Measurements from ENCODE around the gene LANCL2. TPM values are rescaled to one million over a fixed set of nuclear protein-coding genes. Genes with fewer than 3 reads are reported as not detected.

The LANCL2 gene
- total RNA-seq, 1 experiment from 2014 or later, result 10.0 TPM

DNA sequence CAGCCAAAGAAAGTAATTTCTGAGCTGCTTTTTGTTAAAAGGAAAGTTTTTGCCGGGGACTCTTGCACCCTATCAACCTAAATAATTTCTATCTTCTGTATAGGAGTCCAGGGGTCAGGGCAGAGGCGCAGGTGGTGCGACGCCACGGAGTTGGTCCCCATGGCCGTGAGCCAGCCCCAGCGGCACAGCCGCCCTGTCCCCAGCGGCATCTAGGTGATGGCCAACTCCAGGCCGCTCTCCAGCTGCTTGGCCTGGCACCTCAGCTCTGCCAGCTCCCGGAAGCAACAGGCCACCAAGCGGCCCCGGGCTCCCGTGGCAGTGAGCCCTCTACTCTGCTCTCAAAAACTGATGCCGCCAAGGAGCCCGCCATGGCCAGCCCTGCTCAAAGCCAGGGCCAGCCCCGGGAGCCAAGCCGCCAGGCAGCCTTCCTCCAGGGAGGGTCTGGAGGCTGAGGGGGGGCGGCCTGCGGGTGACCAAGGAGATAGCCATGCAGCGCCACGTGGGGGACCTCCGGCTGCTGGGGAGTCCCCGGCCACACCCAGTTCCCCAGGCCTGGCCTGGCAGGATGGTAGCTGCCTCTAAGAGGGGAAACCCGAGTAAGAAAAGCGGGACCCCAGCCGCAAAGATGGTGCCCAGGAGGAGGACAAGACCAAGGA lies 22.8 kb upstream of the LANCL2 start:
- no peaks in the 10 kb centered on the region for H3K9me2 ChIP-seq (ENCODE audit: insufficient read depth)
- no peaks in the 10 kb centered on the region for H3K36me3 ChIP-seq (ENCODE audit: control insufficient read depth in 1 of 2, insufficient read depth in 2 of 2, low read length in 2 of 2)
- H3K79me2 ChIP-seq (ENCODE audit: insufficient read depth, low read length), result no peaks in the 10 kb centered on the region
- POLR2A ChIA-PET, result no interaction called here
- TF ChIP-seq ELF1 (IDR thresholded peaks at IDR 0.05; ENCODE audit: borderline replicate concordance, low read depth), result no peak
- no peak for TF ChIP-seq SP1 (IDR thresholded peaks at IDR 0.05; ENCODE audit: low read depth)
- no peak for TF ChIP-seq ZNF274 (IDR thresholded peaks at IDR 0.05; ENCODE audit: low read depth, low read length)
- TF ChIP-seq RAD21 (IDR thresholded peaks at IDR 0.05; ENCODE audit: low read depth), result no peak
- TF ChIP-seq EZH2 (IDR thresholded peaks at IDR 0.05), result no peak
- TF ChIP-seq, protein P1, sequence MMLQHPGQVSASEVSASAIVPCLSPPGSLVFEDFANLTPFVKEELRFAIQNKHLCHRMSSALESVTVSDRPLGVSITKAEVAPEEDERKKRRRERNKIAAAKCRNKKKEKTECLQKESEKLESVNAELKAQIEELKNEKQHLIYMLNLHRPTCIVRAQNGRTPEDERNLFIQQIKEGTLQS (IDR thresholded peaks at IDR 0.05), result no peak
- no peak for TF ChIP-seq JUND (IDR thresholded peaks at IDR 0.05)
- no peak for TF ChIP-seq ZBTB33 (IDR thresholded peaks at IDR 0.05; ENCODE audit: extremely low read depth, insufficient replicate concordance, low read length)
- no peak for TF ChIP-seq POLR2A (IDR thresholded peaks at IDR 0.05; ENCODE audit: borderline replicate concordance, extremely low read depth, insufficient read depth, insufficient read length)
- no peak for TF ChIP-seq REST (IDR thresholded peaks at IDR 0.05; ENCODE audit: low read depth)
- no peaks in the 10 kb centered on the region for H3K4me1 ChIP-seq (ENCODE audit: control insufficient read depth in 1 of 2, insufficient read depth in 2 of 2, low read length in 2 of 2)
- no peak overlapping the region for H3K4me2 ChIP-seq (ENCODE audit: low read length)
- H3K27ac ChIP-seq (ENCODE audit: low read depth, low read length), result no peak overlapping the region
- CTCF ChIA-PET, result no interaction called here
- no peaks in the 10 kb centered on the region for H3K9me3 ChIP-seq (ENCODE audit: control insufficient read depth in 1 of 2, insufficient read depth in 1 of 2, low read depth in 1 of 2, low read length in 2 of 2)
- intact Hi-C loops (cut with micrococcal nuclease), result no loop called here
- 0 out of 2 replicates have a peak, but pooled peaks cover 3% of the 10 kb centered on the region for H3K27me3 ChIP-seq (ENCODE audit: insufficient read depth, low read length)
- BruUV-seq (replicated peaks), result no TSS peak
- no peak overlapping the region for H2AFZ ChIP-seq (ENCODE audit: low read depth, low read length, poor library complexity, severe bottlenecking)
- RAD21 ChIA-PET (ENCODE audit: low non-redundant PET in 1 of 2, low total read pairs in 2 of 2, uncharacterized antibody in 2 of 2, unreplicated experiment in 2 of 2), result no interaction called here
- H3K9ac ChIP-seq (ENCODE audit: low read length), result no peak overlapping the region
- H3K4me3 ChIP-seq (replicated peaks in 1 of 2; ENCODE audit: low read depth in 1 of 2, low read length in 2 of 2), result no peak overlapping the region
- DNase-seq (ENCODE audit: low read depth, low spot score) (no peak), ATAC-seq (no peak)
- no peaks in the 10 kb centered on the region for H4K20me1 ChIP-seq (ENCODE audit: insufficient read depth)

Measured in HCT116 (cell line).